HL-60 (cell line): Measurements from ENCODE around the gene NFASC.

Source experiments
- DNase-seq, 2 experiments: peaks; one replicate each; pipeline ENCODE4 v3.0.0-alpha.2; 2010 to 2020; ENCODE audit warnings: low read depth in 1 of 2, low spot score in 1 of 2
- H3K27ac ChIP-seq: fragments of 250-450 bp; sonication (Bioruptor Pico); replicated peaks from 2 replicates; pipeline ENCODE4 v1.5.1; 2020; ENCODE audit warnings: mild to moderate bottlenecking, moderate library complexity
- H3K27me3 ChIP-seq: fragments of 250-450 bp; sonication (Bioruptor Pico); 2 replicates; pipeline ENCODE4 v1.5.1; 2021; ENCODE audit warnings: mild to moderate bottlenecking, moderate library complexity; ENCODE audit not compliant: insufficient read depth, poor library complexity, severe bottlenecking
- H3K4me3 ChIP-seq: replicated peaks from 2 replicates; pipeline ENCODE4 v1.5.1; 2011; ENCODE audit warnings: mild to moderate bottlenecking, control low read depth, low read length; ENCODE audit not compliant: insufficient read depth
- CTCF ChIP-seq: IDR thresholded peaks from one replicate; pipeline ENCODE4 v1.5.1; 2011; ENCODE audit warnings: low read length, control low read depth, inconsistent platforms; ENCODE audit not compliant: insufficient read depth
- GABPA ChIP-seq: IDR thresholded peaks from 2 replicates; pipeline ENCODE4 v1.6.1; 2012; ENCODE audit warnings: low read depth
- POLR2AphosphoS5 ChIP-seq: IDR thresholded peaks from 2 replicates; pipeline ENCODE4 v1.6.1; 2012; ENCODE audit warnings: low read depth
- SPI1 ChIP-seq: IDR thresholded peaks from 2 replicates; pipeline ENCODE4 v1.6.1; 2012; ENCODE audit warnings: low read depth, mild to moderate bottlenecking, borderline replicate concordance
- TF ChIP-seq, protein P1 (sequence below): IDR thresholded peaks from 2 replicates; pipeline ENCODE4 v1.6.1; 2012; ENCODE audit warnings: low read depth; ENCODE audit not compliant: insufficient replicate concordance

Gene NFASC

GRCh38 chr1:204894031-204894430, 23.4 kb downstream of the NFASC start:
- H3K27ac ChIP-seq: no peak overlapping the region
- no peak overlapping the region for H3K4me3 ChIP-seq
- peaks cover 4% of the 10 kb centered on the region for H3K27me3 ChIP-seq
- TF ChIP-seq CTCF: no peak
- TF ChIP-seq SPI1: no peak
- TF ChIP-seq GABPA: no peak
- no peak for TF ChIP-seq POLR2AphosphoS5
- TF ChIP-seq, protein P1, sequence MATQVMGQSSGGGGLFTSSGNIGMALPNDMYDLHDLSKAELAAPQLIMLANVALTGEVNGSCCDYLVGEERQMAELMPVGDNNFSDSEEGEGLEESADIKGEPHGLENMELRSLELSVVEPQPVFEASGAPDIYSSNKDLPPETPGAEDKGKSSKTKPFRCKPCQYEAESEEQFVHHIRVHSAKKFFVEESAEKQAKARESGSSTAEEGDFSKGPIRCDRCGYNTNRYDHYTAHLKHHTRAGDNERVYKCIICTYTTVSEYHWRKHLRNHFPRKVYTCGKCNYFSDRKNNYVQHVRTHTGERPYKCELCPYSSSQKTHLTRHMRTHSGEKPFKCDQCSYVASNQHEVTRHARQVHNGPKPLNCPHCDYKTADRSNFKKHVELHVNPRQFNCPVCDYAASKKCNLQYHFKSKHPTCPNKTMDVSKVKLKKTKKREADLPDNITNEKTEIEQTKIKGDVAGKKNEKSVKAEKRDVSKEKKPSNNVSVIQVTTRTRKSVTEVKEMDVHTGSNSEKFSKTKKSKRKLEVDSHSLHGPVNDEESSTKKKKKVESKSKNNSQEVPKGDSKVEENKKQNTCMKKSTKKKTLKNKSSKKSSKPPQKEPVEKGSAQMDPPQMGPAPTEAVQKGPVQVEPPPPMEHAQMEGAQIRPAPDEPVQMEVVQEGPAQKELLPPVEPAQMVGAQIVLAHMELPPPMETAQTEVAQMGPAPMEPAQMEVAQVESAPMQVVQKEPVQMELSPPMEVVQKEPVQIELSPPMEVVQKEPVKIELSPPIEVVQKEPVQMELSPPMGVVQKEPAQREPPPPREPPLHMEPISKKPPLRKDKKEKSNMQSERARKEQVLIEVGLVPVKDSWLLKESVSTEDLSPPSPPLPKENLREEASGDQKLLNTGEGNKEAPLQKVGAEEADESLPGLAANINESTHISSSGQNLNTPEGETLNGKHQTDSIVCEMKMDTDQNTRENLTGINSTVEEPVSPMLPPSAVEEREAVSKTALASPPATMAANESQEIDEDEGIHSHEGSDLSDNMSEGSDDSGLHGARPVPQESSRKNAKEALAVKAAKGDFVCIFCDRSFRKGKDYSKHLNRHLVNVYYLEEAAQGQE: no peak
- no peak for DNase-seq

GRCh38 chr1:204894606-204895005, 23.9 kb downstream of the NFASC start:
- no peak for TF ChIP-seq POLR2AphosphoS5
- TF ChIP-seq GABPA: no peak
- no peak for TF ChIP-seq SPI1
- TF ChIP-seq, protein P1: no peak
- no peak for TF ChIP-seq CTCF
- DNase-seq: no peak
- Histone ChIP-seq H3K27me3 (peaks cover 4% of the 10 kb centered on the region), H3K4me3 (no peak overlapping the region), H3K27ac (no peak overlapping the region)

DNA sequence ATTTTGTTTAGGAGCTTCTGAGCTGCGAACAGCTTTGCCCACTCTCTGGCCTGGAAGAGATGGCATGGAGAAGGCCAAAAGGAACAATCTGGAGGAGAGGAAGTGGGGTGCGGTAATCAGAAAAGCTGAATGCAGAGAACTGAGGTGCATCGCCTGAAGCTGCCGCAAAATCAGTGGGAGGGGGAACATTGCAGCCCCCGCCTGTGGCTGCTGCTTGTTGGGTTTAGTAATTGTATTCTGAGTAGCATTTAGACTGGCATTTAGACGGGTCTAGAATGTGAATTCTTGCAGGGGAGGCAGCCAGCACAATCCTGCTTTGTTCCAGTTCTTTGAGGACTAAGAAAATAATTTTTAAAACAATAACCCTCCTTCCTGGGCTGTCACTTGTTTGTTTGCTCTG, 25.4 kb downstream of the NFASC start:
- H3K27me3 ChIP-seq: peaks cover 6% of the 10 kb centered on the region
- no peak overlapping the region for H3K27ac ChIP-seq
- no peak overlapping the region for H3K4me3 ChIP-seq
- TF ChIP-seq SPI1 (no peak), GABPA (no peak), CTCF (no peak), POLR2AphosphoS5 (no peak)
- TF ChIP-seq, protein P1: no peak
- no peak for DNase-seq
